BLaER1 treated with 17β-estradiol and CSF1 and Interleukin-3, amounts not matched to agents 10 nM and 100 nM (cell line): Measurements from ENCODE around the gene SRSF4.

Source experiments
- H3K27ac ChIP-seq, 11 experiments: shearing (Covaris generic); formaldehyde crosslinking; 2 replicates each; pipeline ENCODE4 v1.8.1; 2022
- H3K27me3 ChIP-seq, 11 experiments: shearing (Covaris generic); formaldehyde crosslinking; 2 replicates each; pipeline ENCODE4 v1.8.1; 2022
- H3K36me3 ChIP-seq, 11 experiments: shearing (Covaris generic); formaldehyde crosslinking; 2 replicates each; pipeline ENCODE4 v1.8.1; 2022
- H3K4me1 ChIP-seq, 10 experiments: shearing (Covaris generic); formaldehyde crosslinking; 2 replicates each; pipeline ENCODE4 v1.8.1; 2022
- H3K4me2 ChIP-seq, 11 experiments: shearing (Covaris generic); formaldehyde crosslinking; 2 replicates each; pipeline ENCODE4 v1.8.1; 2022
- H3K4me3 ChIP-seq, 10 experiments: shearing (Covaris generic); formaldehyde crosslinking; 2 replicates each; pipeline ENCODE4 v1.8.1; 2022
- H3K9ac ChIP-seq, 11 experiments: shearing (Covaris generic); formaldehyde crosslinking; 2 replicates each; pipeline ENCODE4 v1.8.1; 2022
- H3K9me3 ChIP-seq, 11 experiments: shearing (Covaris generic); formaldehyde crosslinking; replicated peaks in 1 of 11; 2 replicates each; pipeline ENCODE4 v1.8.1; 2022
- H4K20me1 ChIP-seq, 11 experiments: shearing (Covaris generic); formaldehyde crosslinking; 2 replicates each; pipeline ENCODE4 v1.8.1; 2022
- Cebpa-rat ChIP-seq, 11 experiments: shearing (Covaris generic); IDR thresholded peaks; 2 replicates each; pipeline ENCODE4 v1.8.1; 2022

The SRSF4 gene

DNA sequence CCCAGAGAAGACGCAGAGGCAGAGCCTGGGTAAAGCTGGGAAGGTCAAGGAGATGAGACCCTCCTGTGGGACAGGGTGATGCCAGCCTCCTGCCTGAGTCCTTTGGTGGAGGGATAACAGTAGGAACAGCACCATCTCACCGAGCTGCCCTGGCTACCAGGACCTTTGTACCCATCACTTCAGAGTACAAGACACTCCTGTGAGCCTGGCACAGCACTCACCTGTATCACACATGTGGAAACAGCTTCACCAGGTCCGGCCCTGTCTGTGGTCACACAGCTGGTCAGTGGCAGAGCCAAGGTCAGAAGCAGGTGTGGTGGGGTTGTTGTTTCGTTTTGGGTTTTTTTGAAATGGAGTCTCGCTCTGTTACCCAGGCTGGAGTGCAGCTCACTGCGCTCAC lies 53.0 kb downstream of the SRSF4 start:
- Histone ChIP-seq H3K4me2 (peak overlapping the region in 1 of 11 experiments; percentile 72; a peak in 2 of 22 replicates), H3K27ac (no peak overlapping the region), H3K9ac (no peak overlapping the region), H3K4me1 (peaks cover 6 to 28% (median 20%) of the 10 kb centered on the region in 10 experiments; a peak in 19 of 20 replicates), H3K9me3 (no peaks in the 10 kb centered on the region), H3K4me3 (no peak overlapping the region), H3K27me3 (peaks cover 38 to 73% (median 68%) of the 10 kb centered on the region in 11 experiments), H4K20me1 (peaks cover 0 to 21% (median 11%) of the 10 kb centered on the region in 11 experiments; a peak in 14 of 22 replicates), H3K36me3 (no peaks in the 10 kb centered on the region)
- no peak for TF ChIP-seq Cebpa-rat (IDR thresholded peaks at IDR 0.05)

DNA sequence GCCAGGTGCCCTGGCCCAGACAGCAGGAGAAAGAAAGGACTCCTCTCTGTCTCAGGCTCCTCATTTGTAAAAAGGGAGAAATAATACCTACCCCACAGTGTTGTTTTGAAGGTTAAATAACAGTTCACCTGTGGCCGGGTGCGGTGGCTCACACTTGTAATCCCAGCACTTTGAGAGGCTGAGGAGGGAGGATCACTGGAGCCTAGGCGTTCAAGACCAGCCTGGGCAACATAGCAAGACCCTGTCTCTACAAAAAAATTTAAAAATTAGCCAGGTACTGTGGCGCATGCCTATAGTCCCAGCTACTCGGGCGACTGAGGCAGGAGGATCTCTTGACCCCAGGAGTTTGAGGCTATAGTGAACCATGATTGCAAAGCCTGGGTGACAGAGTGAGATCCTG lies 55.5 kb downstream of the SRSF4 start:
- H3K27me3 ChIP-seq = peaks cover 54 to 76% (median 73%) of the 10 kb centered on the region in 11 experiments
- H3K27ac ChIP-seq = no peak overlapping the region
- H4K20me1 ChIP-seq = peaks cover 0 to 45% (median 32%) of the 10 kb centered on the region in 11 experiments; a peak in 19 of 22 replicates
- H3K36me3 ChIP-seq = no peaks in the 10 kb centered on the region
- no peak overlapping the region for H3K4me2 ChIP-seq
- no peak for TF ChIP-seq Cebpa-rat (IDR thresholded peaks at IDR 0.05)
- H3K9me3 ChIP-seq = no peaks in the 10 kb centered on the region
- H3K4me1 ChIP-seq = peaks cover 27 to 47% (median 38%) of the 10 kb centered on the region in 10 experiments; a peak in 19 of 20 replicates
- H3K4me3 ChIP-seq = no peak overlapping the region
- H3K9ac ChIP-seq = no peak overlapping the region

DNA sequence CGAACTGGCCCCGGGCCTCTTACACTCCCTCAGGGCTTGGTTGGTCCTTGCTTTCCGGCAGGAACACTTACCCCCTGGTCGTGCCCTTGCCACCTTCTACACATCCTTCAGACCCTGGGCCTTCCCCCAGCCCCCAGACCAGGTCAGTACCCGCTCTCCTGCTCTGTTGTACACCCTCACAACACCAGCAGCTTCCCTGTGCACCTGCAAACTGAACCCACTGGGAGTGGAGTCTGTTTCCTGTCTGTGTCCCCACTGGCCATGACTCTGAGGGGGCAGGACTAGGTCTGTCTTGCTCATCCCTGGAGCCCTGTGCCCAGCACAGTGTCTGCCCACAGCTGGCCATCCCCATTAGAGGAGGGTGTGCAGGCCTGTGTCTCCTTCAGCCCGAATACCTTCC lies 55.9 kb downstream of the SRSF4 start:
- H3K4me2 ChIP-seq = no peak overlapping the region
- H4K20me1 ChIP-seq = peaks cover 0 to 49% (median 36%) of the 10 kb centered on the region in 11 experiments; a peak in 19 of 22 replicates
- H3K9me3 ChIP-seq = no peaks in the 10 kb centered on the region
- no peak for TF ChIP-seq Cebpa-rat (IDR thresholded peaks at IDR 0.05)
- H3K4me3 ChIP-seq = no peak overlapping the region
- H3K4me1 ChIP-seq = peaks cover 28 to 47% (median 38%) of the 10 kb centered on the region in 10 experiments; a peak in 19 of 20 replicates
- H3K36me3 ChIP-seq = no peaks in the 10 kb centered on the region
- H3K9ac ChIP-seq = no peak overlapping the region
- no peak overlapping the region for H3K27ac ChIP-seq
- H3K27me3 ChIP-seq = peaks cover 58 to 80% (median 77%) of the 10 kb centered on the region in 11 experiments

GRCh38 chr1:29125237-29125641 lies 56.5 kb downstream of the SRSF4 start:
- H3K4me1 ChIP-seq = peaks cover 27 to 44% (median 36%) of the 10 kb centered on the region in 10 experiments; a peak in 19 of 20 replicates
- no peaks in the 10 kb centered on the region for H3K9me3 ChIP-seq
- H3K27ac ChIP-seq = no peak overlapping the region
- H3K9ac ChIP-seq = peak overlapping the region in 2 of 11 experiments; percentile 57 to 67; a peak in 1 of 22 replicates
- peak overlapping the region in 10 of 11 experiments; percentile 75 to 97 (median 95); a peak in 19 of 22 replicates for H3K4me2 ChIP-seq
- peak overlapping the region in 8 of 10 experiments; percentile 59 to 79 (median 69); a peak in 10 of 20 replicates for H3K4me3 ChIP-seq
- peaks cover 63 to 86% (median 83%) of the 10 kb centered on the region in 11 experiments for H3K27me3 ChIP-seq
- no peak for TF ChIP-seq Cebpa-rat (IDR thresholded peaks at IDR 0.05)
- peaks cover 0 to 54% (median 41%) of the 10 kb centered on the region in 11 experiments; a peak in 19 of 22 replicates for H4K20me1 ChIP-seq
- H3K36me3 ChIP-seq = 0 out of 22 replicates have a peak, but pooled peaks cover 0 to 2% (median 0%) of the 10 kb centered on the region in 11 experiments

GRCh38 chr1:29124366-29125236 lies 57.1 kb downstream of the SRSF4 start:
- H3K9me3 ChIP-seq = no peaks in the 10 kb centered on the region
- H3K4me1 ChIP-seq = peaks cover 20 to 37% (median 31%) of the 10 kb centered on the region in 10 experiments; a peak in 19 of 20 replicates
- H3K9ac ChIP-seq = peak overlapping the region; percentile 24 to 74 (median 67); a peak in 20 of 22 replicates
- no peak overlapping the region for H3K27ac ChIP-seq
- H3K4me3 ChIP-seq = peak overlapping the region; percentile 52 to 79 (median 68)
- peaks cover 0 to 58% (median 45%) of the 10 kb centered on the region in 11 experiments; a peak in 19 of 22 replicates for H4K20me1 ChIP-seq
- TF ChIP-seq Cebpa-rat (IDR thresholded peaks at IDR 0.05) = no peak
- H3K36me3 ChIP-seq = peaks cover 0 to 6% (median 0%) of the 10 kb centered on the region in 11 experiments; a peak in 1 of 22 replicates
- peaks cover 67 to 92% (median 88%) of the 10 kb centered on the region in 11 experiments for H3K27me3 ChIP-seq
- peak overlapping the region; percentile 75 to 98 (median 96) for H3K4me2 ChIP-seq

DNA sequence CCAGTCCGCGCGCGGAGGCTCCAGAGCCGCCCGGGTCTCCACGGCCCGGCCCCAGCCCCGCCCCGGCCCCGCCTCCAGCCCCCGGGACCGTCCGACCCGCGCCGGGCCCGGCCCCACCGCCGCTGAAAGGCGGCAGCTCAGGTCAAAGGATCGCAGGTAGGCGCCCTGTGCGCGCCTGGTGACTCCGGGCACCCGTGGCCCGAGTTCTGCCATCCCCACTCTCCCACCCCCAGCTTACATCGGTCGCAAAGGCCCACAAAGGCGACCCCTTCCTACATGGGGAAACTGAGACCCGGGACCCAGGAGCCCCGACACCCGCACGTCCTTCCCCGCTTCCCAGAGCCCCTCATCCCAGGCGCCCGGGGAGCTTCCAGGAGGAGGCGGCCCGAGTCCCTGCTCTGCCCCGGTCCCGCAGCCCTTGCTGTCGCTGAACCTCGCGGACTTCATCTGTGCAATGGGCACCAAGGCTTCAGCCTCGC lies 57.8 kb downstream of the SRSF4 start, which contains the start of gene TMEM200B:
Gene TMEM200B (minus strand): TSS at position 17 of the 479 bp plus-strand sequence. CDS start 2,075 bp downstream, outside the sequence.
- no peak within 1 kb of the TSS for H3K27ac ChIP-seq
- H4K20me1 ChIP-seq = peaks cover 0 to 60% (median 45%) of the 10 kb centered on the region in 11 experiments; a peak in 19 of 22 replicates
- peak within 1 kb of the TSS; percentile 52 to 79 (median 68) for H3K4me3 ChIP-seq
- H3K9ac ChIP-seq = peak within 1 kb of the TSS; percentile 24 to 74 (median 67); a peak in 20 of 22 replicates
- no peaks in the 10 kb centered on the region for H3K9me3 ChIP-seq
- TF ChIP-seq Cebpa-rat (IDR thresholded peaks at IDR 0.05) = no peak
- H3K4me1 ChIP-seq = peaks cover 17 to 31% (median 27%) of the 10 kb centered on the region in 10 experiments; a peak in 19 of 20 replicates
- peaks cover 67 to 95% (median 88%) of the 10 kb centered on the region in 11 experiments for H3K27me3 ChIP-seq
- H3K36me3 ChIP-seq = peaks cover 2 to 6% (median 3%) of the 10 kb centered on the region in 11 experiments; a peak in 14 of 22 replicates
- H3K4me2 ChIP-seq = peak within 1 kb of the TSS; percentile 75 to 98 (median 96)

- H3K4me2 ChIP-seq = peak overlapping the region in 9 of 11 experiments; percentile 16 to 87 (median 60); a peak in 15 of 22 replicates
These were observed 58.4 kb downstream of the SRSF4 start for GRCh38 chr1:29123053-29123886.

More at GRCh38 chr1:29123053-29123886, 58.4 kb downstream of the SRSF4 start:
- Histone ChIP-seq H3K9me3 (no peaks in the 10 kb centered on the region), H3K9ac (no peak overlapping the region), H3K4me3 (peak overlapping the region in 2 of 10 experiments; percentile 15 to 24; a peak in 3 of 20 replicates), H3K27ac (no peak overlapping the region), H4K20me1 (peaks cover 0 to 66% (median 46%) of the 10 kb centered on the region in 11 experiments; a peak in 19 of 22 replicates), H3K27me3 (peaks cover 67 to 90% (median 82%) of the 10 kb centered on the region in 11 experiments), H3K4me1 (peaks cover 17 to 31% (median 27%) of the 10 kb centered on the region in 10 experiments; a peak in 19 of 20 replicates), H3K36me3 (peaks cover 7 to 13% (median 9%) of the 10 kb centered on the region in 11 experiments; a peak in 18 of 22 replicates)
- no peak for TF ChIP-seq Cebpa-rat (IDR thresholded peaks at IDR 0.05)
